Measurements from ENCODE around the gene VSTM2L.

DNA sequence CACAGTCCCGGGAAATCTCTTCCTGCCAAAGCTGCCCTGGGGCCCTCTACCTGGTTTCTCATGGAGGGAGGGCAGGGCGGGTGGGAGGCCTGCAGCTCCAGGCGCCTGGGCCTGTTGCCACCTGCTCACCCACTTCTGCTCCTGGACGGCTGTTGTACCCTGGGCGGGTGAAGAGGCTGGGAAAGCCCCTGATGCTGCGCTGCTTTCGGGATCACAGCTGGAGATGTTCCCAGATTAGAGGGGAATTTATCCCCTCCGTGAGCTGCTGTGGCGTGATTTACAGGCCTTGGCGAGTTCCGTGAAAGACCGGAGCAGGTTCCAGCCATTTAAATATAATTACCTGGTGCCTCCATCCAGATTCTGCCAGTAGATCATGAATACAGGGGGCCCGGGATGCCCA, 12.3 kb upstream of the VSTM2L start:
- TF ChIP-seq TAF1 (IDR thresholded peaks at IDR 0.05; ENCODE audit: borderline replicate concordance, low read depth, low read length) = no peak
- TF ChIP-seq POLR2A (IDR thresholded peaks at IDR 0.05; ENCODE audit: low read depth, low read length) = no peak
- TF ChIP-seq POLR2AphosphoS5 (IDR thresholded peaks at IDR 0.05; ENCODE audit: low read depth, low read length) = no peak

Measured in GM12892 (cell line).